Caco-2 (cell line): ENCODE measurements around the gene ALDH3A1. TPM values are rescaled to one million over a fixed set of nuclear protein-coding genes. Genes with fewer than 3 reads are reported as not detected.

Experiments used
- BruUV-seq: library from RNA; stranded (reverse); fragments of 400-500 nt; replicated peaks from 2 replicates; lab custom pipeline; 2021; lab: Mats Ljungman, UMichigan
- CTCF ChIA-PET: fragments of 300-600 bp; sonication (Branson Sonifier 250); formaldehyde crosslinking; loops from one replicate; lab custom pipeline; 2022; ENCODE audit warnings: antibody characterized with exemption; lab: Charles Lee
- POLR2A ChIA-PET: fragments of 300-600 bp; sonication (Branson Sonifier 250); formaldehyde crosslinking; loops from one replicate; lab custom pipeline; 2022; ENCODE audit warnings: antibody characterized with exemption; lab: Charles Lee
- DNase-seq, 2 experiments: peaks; one replicate each; pipeline versions ENCODE4 v3.0.0 to v3.0.0-alpha.2; 2020 to 2022
- H3K27me3 ChIP-seq: replicated peaks from 2 replicates; pipeline ENCODE4 v1.6.0; 2011; ENCODE audit warnings: low read length; ENCODE audit not compliant: control insufficient read depth, insufficient read depth
- H3K36me3 ChIP-seq: 2 replicates; pipeline ENCODE4 v1.5.1; 2011; ENCODE audit warnings: low read length; ENCODE audit not compliant: control insufficient read depth, insufficient read depth
- H3K4me1 ChIP-seq: fragments of 250-450 bp; sonication (Bioruptor Pico); 2 replicates; pipeline ENCODE4 v1.5.1; 2020; ENCODE audit warnings: mild to moderate bottlenecking
- H3K4me3 ChIP-seq: 2 replicates; pipeline ENCODE4 v1.5.1; 2011; ENCODE audit warnings: low read depth, mild to moderate bottlenecking, control low read depth, low read length
- H3K9me3 ChIP-seq: fragments of 250-450 bp; sonication (Bioruptor Pico); 2 replicates; pipeline ENCODE4 v1.5.1; 2020; ENCODE audit warnings: mild to moderate bottlenecking, moderate library complexity
- H3K27ac Mint-ChIP-seq: one replicate; pipeline ENCODE4 v1.8.0; 2022; ENCODE audit warnings: mixed read lengths; ENCODE audit not compliant: unreplicated experiment
- H3K27me3 Mint-ChIP-seq: one replicate; pipeline ENCODE4 v1.8.0; 2022; ENCODE audit warnings: mixed read lengths; ENCODE audit not compliant: insufficient read depth, unreplicated experiment
- H3K36me3 Mint-ChIP-seq: one replicate; pipeline ENCODE4 v1.8.0; 2022; ENCODE audit warnings: mild to moderate bottlenecking, mixed read lengths; ENCODE audit not compliant: insufficient read depth, unreplicated experiment
- H3K4me1 Mint-ChIP-seq: one replicate; pipeline ENCODE4 v1.8.0; 2022; ENCODE audit warnings: low read depth, mixed read lengths; ENCODE audit not compliant: unreplicated experiment
- H3K4me3 Mint-ChIP-seq: one replicate; pipeline ENCODE4 v1.8.0; 2022; ENCODE audit warnings: mild to moderate bottlenecking, moderate library complexity, mixed read lengths; ENCODE audit not compliant: unreplicated experiment
- H3K9me3 Mint-ChIP-seq: one replicate; pipeline ENCODE4 v1.8.0; 2022; ENCODE audit warnings: mixed read lengths; ENCODE audit not compliant: unreplicated experiment
- CTCF ChIP-seq, 2 experiments: fragments of 200-600 bp in 1 of 2; IDR thresholded peaks; 1 replicate in 1 of 2; 2 replicates in 1 of 2; pipeline versions ENCODE4 v1.5.1 to v1.8.0; 2011 to 2022; ENCODE audit warnings: antibody characterized with exemption in 1 of 2, control low read depth in 1 of 2, inconsistent platforms in 1 of 2, low read depth in 1 of 2, low read length in 1 of 2, mild to moderate bottlenecking in 1 of 2, moderate library complexity in 1 of 2; ENCODE audit not compliant: insufficient read depth in 1 of 2, severe bottlenecking in 1 of 2, unreplicated experiment in 1 of 2
- intact Hi-C: fragments of 100-400 bp; cut with micrococcal nuclease; formaldehyde crosslinking; loops from one replicate; pipeline ENCODE4 v1.10.0; 2022; ENCODE audit not compliant: unreplicated experiment
- total RNA-seq: library from RNA; stranded (reverse); gene quantifications from 2 replicates; pipeline ENCODE4 v1.2.3, GENCODE V29; 2022

The ALDH3A1 gene
- total RNA-seq, 1 experiment from 2014 or later: 8.3 TPM

- H3K4me3 ChIP-seq: no peak overlapping the region
- H3K9me3 Mint-ChIP-seq: no peaks in the 10 kb centered on the region
- H3K4me1 Mint-ChIP-seq: peaks cover 16% of the 10 kb centered on the region
- BruUV-seq: no TSS peak
- POLR2A ChIA-PET: no interaction called here
- H3K9me3 ChIP-seq: no peaks in the 10 kb centered on the region
- TF ChIP-seq CTCF (IDR thresholded peaks at IDR 0.05; ENCODE audit: insufficient read depth in 1 of 2, low read depth in 1 of 2, low read length in 1 of 2, severe bottlenecking in 1 of 2, unreplicated experiment in 1 of 2): no peak
- DNase-seq: no peak
- intact Hi-C loops: loop anchor here (5.0 kb wide), 2 partner anchors 56 to 59 kb away; partner anchors contain the start of gene ALDH3A2
- H3K4me3 Mint-ChIP-seq: peak overlapping the region; percentile 9
- H3K36me3 ChIP-seq: no peaks in the 10 kb centered on the region
- H3K27me3 ChIP-seq: no peaks in the 10 kb centered on the region
- H3K27ac Mint-ChIP-seq: no peak overlapping the region
- CTCF ChIA-PET: interaction anchor here (1.1 to 1.5 kb wide), 2 partner anchors 31 to 55 kb away, joined by 5 read pairs; partner anchors contain the start of gene ALDH3A2
- peaks cover 13% of the 10 kb centered on the region for H3K4me1 ChIP-seq
- no peaks in the 10 kb centered on the region for H3K36me3 Mint-ChIP-seq
- no peaks in the 10 kb centered on the region for H3K27me3 Mint-ChIP-seq
These were observed 44.8 kb downstream of the ALDH3A1 start for GRCh38 chr17:19703106-19703827.

- Histone ChIP-seq H3K4me1 (peaks cover 13% of the 10 kb centered on the region), H3K27me3 (no peaks in the 10 kb centered on the region), H3K9me3 (no peaks in the 10 kb centered on the region), H3K36me3 (no peaks in the 10 kb centered on the region), H3K4me3 (no peak overlapping the region)
- intact Hi-C loops: loop anchor here (5.0 kb wide), 2 partner anchors 55 to 60 kb away; partner anchors contain the start of gene ALDH3A2
- Mint-ChIP-seq H3K9me3 (no peaks in the 10 kb centered on the region), H3K36me3 (no peaks in the 10 kb centered on the region), H3K27ac (no peak overlapping the region), H3K4me1 (peaks cover 16% of the 10 kb centered on the region), H3K27me3 (no peaks in the 10 kb centered on the region), H3K4me3 (no peak overlapping the region)
- TF ChIP-seq CTCF (IDR thresholded peaks at IDR 0.05; ENCODE audit: insufficient read depth in 1 of 2, low read depth in 1 of 2, low read length in 1 of 2, severe bottlenecking in 1 of 2, unreplicated experiment in 1 of 2): no peak
- CTCF ChIA-PET: no interaction called here
- no TSS peak for BruUV-seq
- POLR2A ChIA-PET: no interaction called here
- no peak for DNase-seq
These were observed 45.9 kb downstream of the ALDH3A1 start for GRCh38 chr17:19702217-19702641.

Other genes starting within 250 kb of the ALDH3A1 start
- gene SLC47A1, start 214.4 kb downstream of the ALDH3A1 start, total RNA-seq: 0.43 and 0.72 TPM in 2 replicates
- 71.9 and 84.0 TPM in 2 replicates for gene ALDH3A2, start 99.5 kb downstream of the ALDH3A1 start, total RNA-seq
- gene SLC47A2, start 31.7 kb downstream of the ALDH3A1 start, total RNA-seq: 0.16 and 0.20 TPM in 2 replicates
- gene ULK2, start 119.6 kb upstream of the ALDH3A1 start, total RNA-seq: 7.5 and 9.2 TPM in 2 replicates
- gene AKAP10, start 229.5 kb upstream of the ALDH3A1 start, total RNA-seq: 39.9 and 41.2 TPM in 2 replicates